ENCODE results near the gene MRPL53. TPM values are rescaled to one million over a fixed set of nuclear protein-coding genes. Genes with fewer than 3 reads are reported as not detected.
"Not testable (repeated sequence)": the region's sequence is repeated elsewhere in the genome, so short reads cannot be mapped to it uniquely, and the experiment has no call there.

Gene MRPL53
- total and polyA plus RNA-seq, 7 experiments from 2014 or later = 45.7 to 175 (median 105) TPM

DNA sequence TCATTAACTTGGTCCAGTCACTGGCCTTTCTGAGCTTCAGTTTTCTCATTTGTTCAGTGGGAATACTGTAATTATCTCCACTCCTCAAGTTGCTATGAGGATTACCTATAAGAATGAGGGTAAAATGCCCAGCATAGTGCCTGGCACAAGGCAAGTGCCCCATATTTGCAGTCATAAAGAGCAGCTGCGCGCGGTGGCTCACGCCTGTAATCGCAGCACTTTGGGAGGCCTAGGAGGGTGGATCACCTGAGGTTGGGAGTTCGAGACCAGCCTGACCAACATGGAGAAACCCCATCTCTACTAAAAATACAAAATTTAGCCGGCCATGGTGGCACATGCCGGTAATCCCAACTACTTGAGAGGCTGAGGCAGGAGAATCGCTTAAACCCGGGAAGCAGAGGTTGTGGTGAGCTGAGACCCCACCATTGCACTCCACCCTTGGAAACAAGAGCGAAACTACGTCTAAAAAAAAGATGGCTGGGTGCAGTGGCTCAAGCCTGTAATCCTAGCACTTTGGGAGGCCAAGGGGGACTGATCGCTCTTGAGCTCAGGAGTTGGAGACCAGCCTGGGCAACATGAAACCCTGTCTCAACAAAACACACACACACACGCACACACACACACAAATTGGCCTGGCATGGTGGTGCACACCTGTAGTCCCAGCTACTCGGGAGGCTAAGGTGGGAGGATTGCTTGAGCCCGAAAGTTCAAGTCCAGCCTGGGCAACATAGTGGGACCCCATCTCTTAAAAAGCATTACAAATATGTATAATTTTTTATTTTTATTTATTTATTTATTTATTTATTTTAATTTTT, 29.8 kb downstream of the MRPL53 start:
- intact Hi-C loops (cut with micrococcal nuclease) = loop anchor here in 1 of 2 donors (1.0 kb wide), 1 partner anchor 10 kb away; no protein-coding TSS in a partner anchor
- CTCF ChIA-PET = interaction anchor here (0.7 kb wide), 2 partner anchors 193 to 1118 kb away, joined by 3 to 5 read pairs; no protein-coding TSS in a partner anchor
- H3K4me3 ChIP-seq (ENCODE audit: low read length); POLR2A ChIA-PET; H3K36me3 Mint-ChIP-seq; H3K9me3 Mint-ChIP-seq; H3K36me3 ChIP-seq (ENCODE audit: control insufficient read depth in 2 of 3, insufficient read depth in 3 of 3, low read length in 3 of 3); DNase-seq; H3K4me1 ChIP-seq (ENCODE audit: control insufficient read depth in 2 of 2, insufficient read depth in 2 of 2, low read length in 2 of 2); H3K9me3 ChIP-seq (ENCODE audit: control insufficient read depth in 2 of 3, low read length in 3 of 3); H3K27ac ChIP-seq (ENCODE audit: low read depth, low read length); ATAC-seq: not testable (repeated sequence)
- Mint-ChIP-seq H3K4me1 (peaks cover 0 to 20% (median 12%) of the 10 kb centered on the region in 7 donors), H3K27me3 (peaks cover 19 to 62% (median 30%) of the 10 kb centered on the region in 5 donors), H3K4me3 (peak overlapping the region; percentile 59 to 86 (median 78)), H3K27ac (peak overlapping the region in 2 of 9 donors; percentile 51 to 72)
- H3K27me3 ChIP-seq (ENCODE audit: control insufficient read depth in 2 of 2, insufficient read depth in 2 of 2, low read length in 2 of 2) = peaks cover 0 to 13% of the 10 kb centered on the region in 2 donors

DNA sequence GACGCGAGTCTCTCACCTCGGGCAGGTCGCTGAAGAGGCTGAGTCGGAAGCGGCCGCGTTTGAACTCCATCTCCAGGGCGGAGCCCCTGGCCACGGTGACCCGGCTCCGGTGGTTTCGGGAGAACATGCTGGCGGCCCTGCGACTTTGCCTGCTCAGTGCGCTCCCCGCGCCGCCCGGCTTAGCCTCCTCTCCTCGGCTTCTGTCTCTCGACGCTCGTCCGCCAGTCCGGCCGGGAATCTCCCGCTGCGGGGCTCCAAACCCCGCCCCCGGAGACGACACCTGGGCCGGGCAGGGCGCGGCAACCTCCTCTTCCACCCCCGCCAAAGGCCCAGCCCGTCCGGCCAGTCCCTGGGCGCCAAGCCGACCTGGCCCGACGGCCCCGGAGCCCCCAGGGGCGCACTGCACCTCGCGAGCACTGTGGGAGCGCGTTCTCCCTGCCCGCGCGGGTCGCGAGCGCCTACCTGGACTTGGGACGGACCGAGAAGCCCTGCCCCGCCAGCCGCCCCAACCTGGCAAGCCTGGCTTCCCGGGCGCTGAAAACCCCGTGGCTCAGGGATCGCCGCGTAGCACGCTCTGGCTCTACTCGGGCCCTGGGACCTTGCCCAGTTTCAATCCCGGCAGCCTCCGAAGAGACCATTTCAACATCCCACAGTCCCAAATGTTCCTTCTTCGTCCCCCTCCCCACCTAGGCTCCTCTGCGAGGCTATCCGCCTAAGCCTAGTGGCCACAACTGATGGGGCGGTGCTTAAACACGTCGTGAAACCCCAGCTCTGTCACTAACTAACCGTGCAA, 30.6 kb downstream of the MRPL53 start, which contains the start of gene RTKN:
RTKN (minus strand) TSS at position 248 of the 793 bp plus-strand sequence; CDS start at position 127, 121 bp downstream.
- intact Hi-C loops (cut with micrococcal nuclease) = loop anchor here (1.0 to 2.0 kb wide), 3 partner anchors 10 to 19 kb away; partner anchors contain the start of gene INO80B (in 1 of the 2)
- peaks cover 19 to 62% (median 30%) of the 10 kb centered on the region in 5 donors for H3K27me3 Mint-ChIP-seq
- ChIA-PET POLR2A (no interaction called here), CTCF (no interaction called here)
- peaks cover 0 to 1% (median 0%) of the 10 kb centered on the region in 11 donors for H3K9me3 Mint-ChIP-seq
- H3K27ac Mint-ChIP-seq = peak within 1 kb of the TSS in 2 of 9 donors; percentile 51 to 72
- Histone ChIP-seq H3K9me3 (ENCODE audit: control insufficient read depth in 2 of 3, low read length in 3 of 3) (no peaks in the 10 kb centered on the region), H3K27me3 (ENCODE audit: control insufficient read depth in 2 of 2, insufficient read depth in 2 of 2, low read length in 2 of 2) (peaks cover 0 to 13% of the 10 kb centered on the region in 2 donors), H3K4me1 (ENCODE audit: control insufficient read depth in 2 of 2, insufficient read depth in 2 of 2, low read length in 2 of 2) (peaks cover 0 to 8% of the 10 kb centered on the region in 2 donors), H3K27ac (ENCODE audit: low read depth, low read length) (no peak within 1 kb of the TSS), H3K4me3 (ENCODE audit: low read length) (peak within 1 kb of the TSS; percentile 30), H3K36me3 (ENCODE audit: control insufficient read depth in 2 of 3, insufficient read depth in 3 of 3, low read length in 3 of 3) (no peaks in the 10 kb centered on the region)
- DNase-seq (peak in 2 of 9 donors; percentile 27 to 38), ATAC-seq (peak; percentile 39)
- peaks cover 0 to 3% (median 0%) of the 10 kb centered on the region in 5 donors for H3K36me3 Mint-ChIP-seq
- H3K4me1 Mint-ChIP-seq = peaks cover 0 to 20% (median 12%) of the 10 kb centered on the region in 7 donors
- peak within 1 kb of the TSS; percentile 59 to 86 (median 78) for H3K4me3 Mint-ChIP-seq

GRCh38 chr2:74441170-74441689, 31.2 kb downstream of the MRPL53 start:
- Mint-ChIP-seq H3K4me1 (peaks cover 0 to 20% (median 12%) of the 10 kb centered on the region in 7 donors), H3K27ac (no peak overlapping the region), H3K9me3 (peaks cover 0 to 1% (median 0%) of the 10 kb centered on the region in 11 donors), H3K4me3 (peak overlapping the region in 8 of 10 donors; percentile 27 to 83 (median 66)), H3K27me3 (peaks cover 19 to 59% (median 30%) of the 10 kb centered on the region in 5 donors), H3K36me3 (peaks cover 0 to 3% (median 0%) of the 10 kb centered on the region in 5 donors)
- Histone ChIP-seq H3K4me3 (ENCODE audit: low read length) (peak overlapping the region; percentile 30), H3K4me1 (ENCODE audit: control insufficient read depth in 2 of 2, insufficient read depth in 2 of 2, low read length in 2 of 2) (peaks cover 0 to 8% of the 10 kb centered on the region in 2 donors), H3K27me3 (ENCODE audit: control insufficient read depth in 2 of 2, insufficient read depth in 2 of 2, low read length in 2 of 2) (peaks cover 0 to 13% of the 10 kb centered on the region in 2 donors), H3K9me3 (ENCODE audit: control insufficient read depth in 2 of 3, low read length in 3 of 3) (no peaks in the 10 kb centered on the region), H3K36me3 (ENCODE audit: control insufficient read depth in 2 of 3, insufficient read depth in 3 of 3, low read length in 3 of 3) (no peaks in the 10 kb centered on the region), H3K27ac (ENCODE audit: low read depth, low read length) (no peak overlapping the region)
- ChIA-PET POLR2A (no interaction called here), CTCF (no interaction called here)
- DNase-seq (no peak), ATAC-seq (peak; percentile 44)
- intact Hi-C loops (cut with micrococcal nuclease) = loop anchor here (2.0 kb wide), 2 partner anchors 14 to 18 kb away; partner anchors contain the start of gene INO80B (in 1 of the 2)

DNA sequence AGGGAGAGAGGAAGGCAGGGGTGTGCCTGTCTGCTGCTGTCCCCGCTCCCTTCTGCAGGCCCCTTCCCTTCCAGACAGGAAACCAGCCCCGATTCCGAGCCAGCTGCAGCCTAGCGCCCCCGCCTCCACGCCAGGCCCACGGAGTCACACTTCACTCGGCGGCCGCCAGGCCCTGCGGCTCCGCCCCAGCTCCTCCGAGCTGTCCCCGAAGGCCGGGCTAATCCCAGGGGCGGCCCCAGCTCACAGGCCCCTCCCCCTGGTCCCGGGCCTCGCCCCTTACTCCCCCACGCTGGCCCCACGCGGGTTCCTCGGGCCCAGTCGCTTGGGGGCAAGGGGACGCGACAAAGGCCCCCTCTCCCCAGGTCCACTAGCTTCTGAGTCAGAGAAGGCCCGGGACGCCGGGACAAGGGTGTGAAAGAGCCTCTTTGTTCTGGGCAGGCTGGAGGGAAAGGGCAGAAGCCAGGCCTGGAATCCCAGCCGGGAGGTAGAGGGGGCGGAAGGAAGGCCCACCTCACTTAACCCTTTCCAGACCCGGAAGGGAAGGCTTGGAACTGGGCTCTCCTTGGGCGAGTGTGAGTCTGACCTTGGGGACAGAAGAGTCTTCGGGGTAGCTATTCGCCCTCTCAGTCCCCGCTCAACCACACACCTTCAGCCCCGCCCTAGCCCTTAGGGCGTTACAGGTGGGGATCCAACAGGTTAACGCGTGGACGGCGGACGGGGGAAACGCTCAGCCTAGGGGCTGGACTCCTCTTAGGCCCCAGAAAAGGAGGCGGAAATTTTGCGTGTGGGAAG, 31.9 kb downstream of the MRPL53 start:
- Histone ChIP-seq H3K4me3 (ENCODE audit: low read length) (no peak overlapping the region), H3K36me3 (ENCODE audit: control insufficient read depth in 2 of 3, insufficient read depth in 3 of 3, low read length in 3 of 3) (no peaks in the 10 kb centered on the region), H3K4me1 (ENCODE audit: control insufficient read depth in 2 of 2, insufficient read depth in 2 of 2, low read length in 2 of 2) (peaks cover 0 to 8% of the 10 kb centered on the region in 2 donors), H3K9me3 (ENCODE audit: control insufficient read depth in 2 of 3, low read length in 3 of 3) (no peaks in the 10 kb centered on the region), H3K27ac (ENCODE audit: low read depth, low read length) (no peak overlapping the region), H3K27me3 (ENCODE audit: control insufficient read depth in 2 of 2, insufficient read depth in 2 of 2, low read length in 2 of 2) (peaks cover 0 to 13% of the 10 kb centered on the region in 2 donors)
- CTCF ChIA-PET = no interaction called here
- ATAC-seq (peak; percentile 84), DNase-seq (peak in 1 of 9 donors; percentile 61)
- POLR2A ChIA-PET = no interaction called here
- Mint-ChIP-seq H3K9me3 (peaks cover 0 to 1% (median 0%) of the 10 kb centered on the region in 11 donors), H3K27ac (no peak overlapping the region), H3K27me3 (peaks cover 19 to 61% (median 30%) of the 10 kb centered on the region in 5 donors), H3K36me3 (peaks cover 0 to 3% (median 0%) of the 10 kb centered on the region in 5 donors), H3K4me3 (peak overlapping the region; percentile 34 to 83 (median 67)), H3K4me1 (peaks cover 0 to 20% (median 12%) of the 10 kb centered on the region in 7 donors)
- intact Hi-C loops (cut with micrococcal nuclease) = loop anchor here (2.0 kb wide), 2 partner anchors 14 to 18 kb away; partner anchors contain the start of gene INO80B (in 1 of the 2)

GRCh38 chr2:74439803-74440377, 32.6 kb downstream of the MRPL53 start:
- no peak for ATAC-seq
- Histone ChIP-seq H3K4me1 (ENCODE audit: control insufficient read depth in 2 of 2, insufficient read depth in 2 of 2, low read length in 2 of 2) (peaks cover 0 to 8% of the 10 kb centered on the region in 2 donors), H3K27ac (ENCODE audit: low read depth, low read length) (no peak overlapping the region), H3K36me3 (ENCODE audit: control insufficient read depth in 2 of 3, insufficient read depth in 3 of 3, low read length in 3 of 3) (no peaks in the 10 kb centered on the region), H3K4me3 (ENCODE audit: low read length) (no peak overlapping the region), H3K27me3 (ENCODE audit: control insufficient read depth in 2 of 2, insufficient read depth in 2 of 2, low read length in 2 of 2) (peaks cover 0 to 13% of the 10 kb centered on the region in 2 donors), H3K9me3 (ENCODE audit: control insufficient read depth in 2 of 3, low read length in 3 of 3) (no peaks in the 10 kb centered on the region)
- CTCF ChIA-PET = no interaction called here
- no peak for DNase-seq
- Mint-ChIP-seq H3K4me1 (peaks cover 0 to 20% (median 12%) of the 10 kb centered on the region in 7 donors), H3K36me3 (peaks cover 0 to 3% (median 0%) of the 10 kb centered on the region in 5 donors), H3K9me3 (peaks cover 0 to 1% (median 0%) of the 10 kb centered on the region in 11 donors), H3K27me3 (peaks cover 19 to 57% (median 29%) of the 10 kb centered on the region in 5 donors), H3K27ac (no peak overlapping the region), H3K4me3 (peak overlapping the region in 8 of 10 donors; percentile 34 to 83 (median 64))
- POLR2A ChIA-PET = no interaction called here
- intact Hi-C loops (cut with micrococcal nuclease) = loop anchor here (2.0 kb wide), 2 partner anchors 15 to 17 kb away; partner anchors contain the start of gene INO80B (in 1 of the 2)
